ENCODE results near the gene CPM. TPM values are rescaled to one million over a fixed set of nuclear protein-coding genes. Genes with fewer than 3 reads are reported as not detected.

Gene CPM
- total RNA-seq, 5 donors from 2014 or later (not counting 1 experiment from before 2014, with no cell fraction given) = 1.6 to 2.7 (median 2.1) TPM

DNA sequence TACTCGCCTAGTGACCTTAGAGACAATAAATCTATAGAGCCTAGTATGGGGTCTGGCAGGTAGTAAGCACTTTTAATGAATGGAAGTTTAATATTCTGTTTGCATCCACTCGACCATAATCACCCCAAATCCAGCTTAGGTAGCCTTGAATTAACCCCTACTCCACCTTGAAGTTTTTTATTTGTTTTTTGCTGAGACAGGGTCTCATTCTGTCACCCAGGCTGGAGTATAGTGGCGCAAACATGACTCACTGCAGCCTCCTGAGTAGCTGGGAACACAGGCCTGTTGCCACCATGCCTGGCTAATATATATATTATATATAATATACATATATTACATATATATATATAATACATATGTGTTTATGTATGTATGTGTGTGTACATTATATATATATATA lies 86.2 kb downstream of the CPM start:
- POLR2A ChIA-PET = interaction anchor here in 1 of 2 donors (0.6 kb wide), 1 partner anchor 115 kb away, joined by 3 read pairs; no protein-coding TSS in a partner anchor
- peaks cover 2 to 12% (median 8%) of the 10 kb centered on the region in 3 donors for H3K4me1 Mint-ChIP-seq
- no peak overlapping the region for H3K27ac Mint-ChIP-seq
- ATAC-seq (replicated peaks in 1 of 4) (no peak), DNase-seq (no peak)
- H3K36me3 Mint-ChIP-seq = peaks cover 16% of the 10 kb centered on the region
- H3K27ac ChIP-seq (ENCODE audit: low read length) = no peak overlapping the region
- H3K27me3 Mint-ChIP-seq = no peaks in the 10 kb centered on the region
- H3K4me3 ChIP-seq (ENCODE audit: control insufficient read depth in 1 of 2, extremely low read depth in 1 of 2, low read length in 1 of 2) = no peak overlapping the region
- CTCF ChIA-PET = interaction anchor here in 1 of 2 donors (1.1 kb wide), 1 partner anchor 688 kb away, joined by 5 read pairs; no protein-coding TSS in a partner anchor
- H3K36me3 ChIP-seq (ENCODE audit: control insufficient read depth in 2 of 2, extremely low read depth in 1 of 2, insufficient read depth in 1 of 2, low read length in 1 of 2) = peaks cover 0 to 12% of the 10 kb centered on the region in 2 donors
- WGBS (ENCODE audit: insufficient coverage) = no CpG with 5 or more reads among the region's 3 CpGs
- H3K4me3 Mint-ChIP-seq = no peak overlapping the region
- H3K4me1 ChIP-seq (ENCODE audit: control insufficient read depth in 1 of 2, extremely low read depth in 1 of 2, insufficient read depth in 2 of 2, low read length in 2 of 2) = no peaks in the 10 kb centered on the region
- no peaks in the 10 kb centered on the region for H3K27me3 ChIP-seq (replicated peaks in 1 of 2; ENCODE audit: control insufficient read depth in 2 of 2, extremely low read depth in 1 of 2, insufficient read depth in 2 of 2, low read length in 1 of 2)
- no peaks in the 10 kb centered on the region for H3K9me3 Mint-ChIP-seq
- no peaks in the 10 kb centered on the region for H3K9me3 ChIP-seq

DNA sequence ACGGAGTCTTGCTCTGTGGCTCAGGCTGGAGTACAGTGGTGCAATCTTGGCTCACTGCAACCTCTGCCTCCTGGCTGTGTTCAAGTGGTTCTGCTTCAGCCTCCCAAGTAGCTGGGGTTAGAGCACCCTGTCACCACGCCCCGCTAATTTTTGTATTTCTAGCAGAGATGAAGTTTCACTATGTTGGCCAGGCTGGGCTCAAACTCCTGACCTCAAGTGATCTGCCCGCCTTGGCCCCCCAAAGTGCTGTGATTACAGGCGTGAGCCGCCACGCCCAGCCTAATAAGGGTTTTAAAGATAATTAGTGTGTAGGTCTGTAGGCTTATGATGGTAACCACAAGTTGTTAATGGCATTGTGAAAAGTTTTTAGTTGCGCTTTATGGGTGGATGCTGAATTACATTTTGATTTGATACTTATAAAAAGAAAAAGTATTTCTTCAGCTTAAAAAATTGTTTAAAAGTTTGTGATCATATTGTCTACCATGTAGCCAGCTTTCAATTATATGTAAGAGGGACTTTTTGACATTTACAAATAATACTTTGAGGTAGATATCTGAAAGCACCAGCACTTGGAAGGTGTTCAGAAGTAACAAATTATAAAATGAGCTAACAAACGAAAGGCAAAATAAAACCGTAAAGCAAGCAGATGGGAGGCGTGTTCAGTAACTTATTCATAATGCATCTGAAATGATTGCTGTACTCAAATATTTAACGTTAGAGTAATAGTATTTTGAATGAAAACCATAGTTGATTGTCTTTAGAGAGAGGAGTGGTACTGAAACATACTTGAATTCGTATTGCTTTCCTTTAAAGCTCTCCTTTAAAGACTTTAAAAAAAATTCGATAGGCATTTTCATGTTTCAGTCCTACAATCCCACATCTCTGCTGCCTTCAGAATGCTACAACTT lies 87.9 kb downstream of the CPM start:
- no peaks in the 10 kb centered on the region for H3K27me3 ChIP-seq (replicated peaks in 1 of 2; ENCODE audit: control insufficient read depth in 2 of 2, extremely low read depth in 1 of 2, insufficient read depth in 2 of 2, low read length in 1 of 2)
- H3K4me1 Mint-ChIP-seq = peaks cover 2 to 12% (median 8%) of the 10 kb centered on the region in 3 donors
- ATAC-seq (replicated peaks in 1 of 4) = no peak
- WGBS (ENCODE audit: insufficient coverage) = 93% methylated on average over 5 of the region's 14 CpGs
- H3K36me3 Mint-ChIP-seq = peaks cover 24% of the 10 kb centered on the region
- no peak for DNase-seq
- peaks cover 4 to 23% of the 10 kb centered on the region in 2 donors for H3K36me3 ChIP-seq (ENCODE audit: control insufficient read depth in 2 of 2, extremely low read depth in 1 of 2, insufficient read depth in 1 of 2, low read length in 1 of 2)
- H3K27ac ChIP-seq (ENCODE audit: low read length) = no peak overlapping the region
- POLR2A ChIA-PET = interaction anchor here (0.6 kb wide), 2 partner anchors 9 to 398 kb away, joined by 4 to 6 read pairs; no protein-coding TSS in a partner anchor
- CTCF ChIA-PET = interaction anchor here (0.7 to 1.7 kb wide), 3 partner anchors 15 to 199 kb away, joined by 3 to 5 read pairs (median 3); partner anchors contain the start of gene MDM2 (in 1 of the 2)
- H3K4me1 ChIP-seq (ENCODE audit: control insufficient read depth in 1 of 2, extremely low read depth in 1 of 2, insufficient read depth in 2 of 2, low read length in 2 of 2) = no peaks in the 10 kb centered on the region
- no peaks in the 10 kb centered on the region for H3K27me3 Mint-ChIP-seq
- H3K27ac Mint-ChIP-seq = no peak overlapping the region
- H3K4me3 Mint-ChIP-seq = no peak overlapping the region
- no peaks in the 10 kb centered on the region for H3K9me3 ChIP-seq
- no peak overlapping the region for H3K4me3 ChIP-seq (ENCODE audit: control insufficient read depth in 1 of 2, extremely low read depth in 1 of 2, low read length in 1 of 2)
- no peaks in the 10 kb centered on the region for H3K9me3 Mint-ChIP-seq

DNA sequence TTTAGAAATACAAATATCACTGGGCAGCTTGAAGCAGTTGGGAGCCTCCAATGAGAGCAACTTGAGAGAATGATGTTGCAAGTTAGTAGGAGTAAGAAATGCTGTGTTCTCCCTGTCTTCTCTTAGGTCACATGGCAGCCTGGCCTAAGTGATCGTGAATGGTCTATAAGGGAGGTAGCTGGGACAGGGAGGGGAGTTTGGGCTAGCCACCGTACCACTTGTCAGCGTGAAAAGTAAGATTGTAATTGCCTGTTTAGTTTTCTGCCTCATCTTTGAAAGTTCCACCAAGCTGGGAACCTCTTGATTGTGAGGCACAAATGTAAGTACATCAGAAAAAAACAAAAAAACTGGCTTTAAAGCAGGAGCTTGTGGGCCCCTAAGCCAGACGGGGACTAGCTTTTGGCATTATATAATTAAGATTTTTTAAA lies 88.6 kb downstream of the CPM start:
- peak overlapping the region in 1 of 2 donors; percentile 17 for H3K27ac Mint-ChIP-seq
- H3K27me3 Mint-ChIP-seq = no peaks in the 10 kb centered on the region
- ChIA-PET CTCF (interaction anchor here in 1 of 2 donors (1.4 to 1.7 kb wide), 2 partner anchors 14 to 37 kb away, joined by 3 to 5 read pairs; partner anchors contain the start of gene MDM2), POLR2A (interaction anchor here (0.6 kb wide), 3 partner anchors 8 to 397 kb away, joined by 3 to 6 read pairs (median 4); no protein-coding TSS in a partner anchor)
- no peak for ATAC-seq (replicated peaks in 1 of 4)
- H3K9me3 Mint-ChIP-seq = no peaks in the 10 kb centered on the region
- peaks cover 26% of the 10 kb centered on the region for H3K36me3 Mint-ChIP-seq
- peaks cover 3 to 12% (median 8%) of the 10 kb centered on the region in 3 donors for H3K4me1 Mint-ChIP-seq
- Histone ChIP-seq H3K9me3 (no peaks in the 10 kb centered on the region), H3K4me3 (ENCODE audit: control insufficient read depth in 1 of 2, extremely low read depth in 1 of 2, low read length in 1 of 2) (no peak overlapping the region), H3K4me1 (ENCODE audit: control insufficient read depth in 1 of 2, extremely low read depth in 1 of 2, insufficient read depth in 2 of 2, low read length in 2 of 2) (no peaks in the 10 kb centered on the region), H3K27me3 (replicated peaks in 1 of 2; ENCODE audit: control insufficient read depth in 2 of 2, extremely low read depth in 1 of 2, insufficient read depth in 2 of 2, low read length in 1 of 2) (no peaks in the 10 kb centered on the region), H3K27ac (ENCODE audit: low read length) (no peak overlapping the region), H3K36me3 (ENCODE audit: control insufficient read depth in 2 of 2, extremely low read depth in 1 of 2, insufficient read depth in 1 of 2, low read length in 1 of 2) (peaks cover 4 to 26% of the 10 kb centered on the region in 2 donors)
- H3K4me3 Mint-ChIP-seq = no peak overlapping the region
- DNase-seq = no peak
- WGBS (ENCODE audit: insufficient coverage) = 90% methylated on average over 2 of the region's 4 CpGs

DNA sequence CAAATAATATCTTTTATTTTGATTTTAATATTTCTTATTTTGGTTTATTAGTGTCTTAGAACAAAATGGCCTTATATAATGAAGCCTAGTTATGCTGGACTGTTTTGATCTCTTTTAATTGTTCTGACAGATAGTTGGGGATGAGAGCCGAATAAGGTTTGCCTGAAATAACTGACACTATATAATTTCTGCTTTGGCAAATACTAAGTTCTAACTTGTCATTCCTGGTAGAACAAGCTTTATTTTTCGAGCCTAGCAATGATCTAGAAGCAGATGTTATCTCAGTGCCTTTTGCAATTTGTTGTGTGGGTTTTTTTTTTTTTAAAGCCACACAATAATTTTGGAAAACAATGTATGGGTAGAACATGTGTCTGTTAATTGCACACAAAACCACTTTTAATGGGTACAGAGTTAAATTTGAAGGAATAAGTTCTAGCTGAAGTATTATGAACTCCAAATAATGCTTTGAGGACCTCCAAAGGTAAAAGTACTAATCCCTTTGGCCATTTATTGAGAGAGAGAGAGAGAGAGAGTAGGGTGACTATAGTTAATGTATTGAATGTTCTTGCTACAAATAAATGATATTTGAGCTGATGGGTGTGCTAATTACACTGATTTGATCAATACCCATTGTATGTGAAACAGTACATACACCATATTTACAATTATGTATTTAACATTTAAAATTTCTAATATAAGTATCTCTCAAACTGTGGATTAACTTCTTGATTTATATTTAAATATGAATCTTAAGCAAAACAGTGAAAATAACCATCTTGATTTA lies 90.0 kb downstream of the CPM start:
- no peak for ATAC-seq (replicated peaks in 1 of 4)
- Mint-ChIP-seq H3K4me1 (peaks cover 8 to 17% (median 12%) of the 10 kb centered on the region in 3 donors), H3K9me3 (no peaks in the 10 kb centered on the region), H3K4me3 (no peak overlapping the region), H3K36me3 (peaks cover 35% of the 10 kb centered on the region), H3K27ac (peak overlapping the region; percentile 22 to 34), H3K27me3 (no peaks in the 10 kb centered on the region)
- ChIA-PET POLR2A (interaction anchor here in 1 of 2 donors (0.7 to 0.9 kb wide), 2 partner anchors 9 to 481 kb away, joined by 3 to 5 read pairs; no protein-coding TSS in a partner anchor), CTCF (interaction anchor here in 1 of 2 donors (0.6 kb wide), 2 partner anchors 157 to 468 kb away, joined by 4 read pairs; no protein-coding TSS in a partner anchor)
- WGBS (ENCODE audit: insufficient coverage) = no CpG with 5 or more reads among the region's 2 CpGs
- peaks cover 4 to 38% of the 10 kb centered on the region in 2 donors for H3K36me3 ChIP-seq (ENCODE audit: control insufficient read depth in 2 of 2, extremely low read depth in 1 of 2, insufficient read depth in 1 of 2, low read length in 1 of 2)
- no peak for DNase-seq
- H3K27me3 ChIP-seq (replicated peaks in 1 of 2; ENCODE audit: control insufficient read depth in 2 of 2, extremely low read depth in 1 of 2, insufficient read depth in 2 of 2, low read length in 1 of 2) = no peaks in the 10 kb centered on the region
- no peaks in the 10 kb centered on the region for H3K4me1 ChIP-seq (ENCODE audit: control insufficient read depth in 1 of 2, extremely low read depth in 1 of 2, insufficient read depth in 2 of 2, low read length in 2 of 2)
- H3K27ac ChIP-seq (ENCODE audit: low read length) = no peak overlapping the region
- no peak overlapping the region for H3K4me3 ChIP-seq (ENCODE audit: control insufficient read depth in 1 of 2, extremely low read depth in 1 of 2, low read length in 1 of 2)
- H3K9me3 ChIP-seq = no peaks in the 10 kb centered on the region

DNA sequence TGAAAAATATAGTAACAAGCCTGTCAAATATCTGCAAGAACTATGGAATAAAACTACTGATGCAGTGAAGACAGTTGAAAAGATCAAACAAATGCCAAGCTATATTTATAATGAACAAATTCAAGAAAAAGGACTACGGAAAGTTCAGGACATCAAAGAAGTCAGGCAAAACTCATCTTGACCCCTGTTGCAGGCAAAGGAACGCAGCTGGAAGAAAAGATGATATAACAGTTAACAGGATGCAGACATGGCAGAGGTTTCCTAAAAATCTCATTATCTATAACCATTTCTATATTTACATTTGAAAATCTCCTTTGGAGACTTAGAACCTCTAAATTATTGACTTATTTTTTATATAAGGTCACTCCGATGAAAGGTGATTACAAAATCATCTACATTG lies 90.8 kb downstream of the CPM start:
- ChIA-PET CTCF (no interaction called here), POLR2A (interaction anchor here in 1 of 2 donors (0.6 kb wide), 1 partner anchor 1537 kb away, joined by 3 read pairs; no protein-coding TSS in a partner anchor)
- ATAC-seq (replicated peaks in 1 of 4) (no peak), DNase-seq (no peak)
- H3K27ac ChIP-seq (ENCODE audit: low read length) = no peak overlapping the region
- no CpG with 5 or more reads among the region's 3 CpGs for WGBS (ENCODE audit: insufficient coverage)
- no peak overlapping the region for H3K4me3 ChIP-seq (ENCODE audit: control insufficient read depth in 1 of 2, extremely low read depth in 1 of 2, low read length in 1 of 2)
- H3K27ac Mint-ChIP-seq = no peak overlapping the region
- H3K9me3 Mint-ChIP-seq = no peaks in the 10 kb centered on the region
- no peak overlapping the region for H3K4me3 Mint-ChIP-seq
- peaks cover 35% of the 10 kb centered on the region for H3K36me3 Mint-ChIP-seq
- no peaks in the 10 kb centered on the region for H3K9me3 ChIP-seq
- peaks cover 4 to 45% of the 10 kb centered on the region in 2 donors for H3K36me3 ChIP-seq (ENCODE audit: control insufficient read depth in 2 of 2, extremely low read depth in 1 of 2, insufficient read depth in 1 of 2, low read length in 1 of 2)
- no peaks in the 10 kb centered on the region for H3K4me1 ChIP-seq (ENCODE audit: control insufficient read depth in 1 of 2, extremely low read depth in 1 of 2, insufficient read depth in 2 of 2, low read length in 2 of 2)
- peaks cover 8 to 18% (median 12%) of the 10 kb centered on the region in 3 donors for H3K4me1 Mint-ChIP-seq
- H3K27me3 Mint-ChIP-seq = no peaks in the 10 kb centered on the region
- H3K27me3 ChIP-seq (replicated peaks in 1 of 2; ENCODE audit: control insufficient read depth in 2 of 2, extremely low read depth in 1 of 2, insufficient read depth in 2 of 2, low read length in 1 of 2) = no peaks in the 10 kb centered on the region

DNA sequence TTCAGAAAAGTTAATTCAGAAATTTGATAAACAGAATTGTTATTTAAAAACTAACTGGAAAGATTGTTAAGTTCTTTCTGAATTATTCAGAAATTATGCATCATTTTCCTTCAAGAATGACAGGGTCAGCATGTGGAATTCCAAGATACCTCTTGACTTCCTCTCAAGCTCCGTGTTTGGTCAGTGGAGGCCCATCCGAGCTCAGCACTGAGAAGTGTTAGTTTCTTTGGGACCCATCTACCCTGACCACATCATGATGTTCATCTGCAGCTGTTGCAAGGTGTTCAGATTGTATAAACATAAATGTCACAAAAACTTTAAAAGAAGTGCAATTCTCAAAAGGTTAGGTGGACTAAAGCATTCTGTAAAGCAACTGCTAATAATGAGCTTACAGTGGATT lies 91.3 kb downstream of the CPM start:
- no CpG with 5 or more reads among the region's 2 CpGs for WGBS (ENCODE audit: insufficient coverage)
- Histone ChIP-seq H3K27me3 (replicated peaks in 1 of 2; ENCODE audit: control insufficient read depth in 2 of 2, extremely low read depth in 1 of 2, insufficient read depth in 2 of 2, low read length in 1 of 2) (no peaks in the 10 kb centered on the region), H3K4me1 (ENCODE audit: control insufficient read depth in 1 of 2, extremely low read depth in 1 of 2, insufficient read depth in 2 of 2, low read length in 2 of 2) (no peaks in the 10 kb centered on the region), H3K36me3 (ENCODE audit: control insufficient read depth in 2 of 2, extremely low read depth in 1 of 2, insufficient read depth in 1 of 2, low read length in 1 of 2) (peaks cover 4 to 49% of the 10 kb centered on the region in 2 donors), H3K27ac (ENCODE audit: low read length) (no peak overlapping the region), H3K4me3 (ENCODE audit: control insufficient read depth in 1 of 2, extremely low read depth in 1 of 2, low read length in 1 of 2) (no peak overlapping the region), H3K9me3 (no peaks in the 10 kb centered on the region)
- ATAC-seq (replicated peaks in 1 of 4) (no peak), DNase-seq (no peak)
- H3K36me3 Mint-ChIP-seq = peaks cover 35% of the 10 kb centered on the region
- H3K27me3 Mint-ChIP-seq = no peaks in the 10 kb centered on the region
- peaks cover 8 to 18% (median 12%) of the 10 kb centered on the region in 3 donors for H3K4me1 Mint-ChIP-seq
- H3K4me3 Mint-ChIP-seq = no peak overlapping the region
- no peak overlapping the region for H3K27ac Mint-ChIP-seq
- no peaks in the 10 kb centered on the region for H3K9me3 Mint-ChIP-seq
- CTCF ChIA-PET = no interaction called here
- POLR2A ChIA-PET = interaction anchor here in 1 of 2 donors (0.6 kb wide), 1 partner anchor 1536 kb away, joined by 3 read pairs; no protein-coding TSS in a partner anchor
